Loucy (cell line): ENCODE measurements around the gene DZIP1.
A peak's percentile ranks its signal among the peaks of the same experiment; 100 is the strongest.

Experiments used
- H2AFZ ChIP-seq: fragments of 200-600 bp; sonication (generic); 2 replicates; pipeline ENCODE4 v1.6.0; 2016; ENCODE audit warnings: antibody characterized with exemption, mild to moderate bottlenecking, low read length, moderate library complexity
- H3F3A ChIP-seq: fragments of 200-600 bp; 2 replicates; pipeline ENCODE4 v1.6.0; 2016; ENCODE audit warnings: antibody characterized with exemption, low read depth, mild to moderate bottlenecking
- H3K27me3 ChIP-seq: fragments of 200-600 bp; sonication (generic); 2 replicates; pipeline ENCODE4 v1.6.1; 2014; ENCODE audit warnings: low read length, mild to moderate bottlenecking; ENCODE audit not compliant: insufficient read depth, poor library complexity, severe bottlenecking
- H3K36me3 ChIP-seq: fragments of 200-600 bp; sonication (generic); 2 replicates; pipeline ENCODE4 v1.6.1; 2016; ENCODE audit warnings: low read length; ENCODE audit not compliant: insufficient read depth
- H3K4me1 ChIP-seq: fragments of 200-600 bp; sonication (generic); 2 replicates; pipeline ENCODE4 v1.5.1; 2014; ENCODE audit warnings: low read length, mild to moderate bottlenecking; ENCODE audit not compliant: insufficient read depth, poor library complexity, severe bottlenecking
- H3K4me2 ChIP-seq: fragments of 200-600 bp; sonication (generic); 2 replicates; pipeline ENCODE4 v1.6.0; 2014; ENCODE audit warnings: antibody characterized with exemption, low read length, low read depth, mild to moderate bottlenecking; ENCODE audit not compliant: poor library complexity, severe bottlenecking
- H3K4me3 ChIP-seq: fragments of 200-600 bp; sonication (generic); 2 replicates; pipeline ENCODE4 v1.5.1; 2014; ENCODE audit warnings: low read length, mild to moderate bottlenecking, mixed read lengths; ENCODE audit not compliant: poor library complexity, severe bottlenecking
- H3K79me2 ChIP-seq: fragments of 200-600 bp; sonication (generic); 2 replicates; pipeline ENCODE4 v1.6.1; 2014; ENCODE audit warnings: low read length; ENCODE audit not compliant: insufficient read depth
- H3K9ac ChIP-seq: fragments of 200-600 bp; sonication (generic); 2 replicates; pipeline ENCODE4 v1.6.0; 2014; ENCODE audit warnings: mild to moderate bottlenecking, low read depth, low read length, moderate library complexity; ENCODE audit not compliant: poor library complexity, severe bottlenecking
- H3K9me2 ChIP-seq: fragments of 200-600 bp; sonication (generic); replicated peaks from 2 replicates; pipeline ENCODE4 v1.6.1; 2016; ENCODE audit warnings: low read depth, low read length, mixed read lengths
- H3K9me3 ChIP-seq: fragments of 200-600 bp; sonication (generic); 2 replicates; pipeline ENCODE4 v1.6.1; 2014; ENCODE audit warnings: mild to moderate bottlenecking, antibody characterized with exemption, low read length, low read depth; ENCODE audit not compliant: insufficient read depth
- H4K20me1 ChIP-seq: fragments of 200-600 bp; sonication (generic); 2 replicates; pipeline ENCODE4 v1.6.0; 2014; ENCODE audit warnings: antibody characterized with exemption, low read length, mild to moderate bottlenecking; ENCODE audit not compliant: insufficient read depth, poor library complexity, severe bottlenecking
- CTCF ChIP-seq: fragments of 200-600 bp; sonication (generic); conservative IDR thresholded peaks from 2 replicates; pipeline ENCODE4 v1.5.1; 2014; ENCODE audit warnings: mild to moderate bottlenecking, antibody characterized with exemption, low read length
- EZH2phosphoT487 ChIP-seq: fragments of 200-600 bp; IDR thresholded peaks from 2 replicates; pipeline ENCODE4 v1.6.1; 2018; ENCODE audit warnings: antibody characterized with exemption, mild to moderate bottlenecking, moderate library complexity, borderline replicate concordance

DZIP1 gene

GRCh38 chr13:95684418-95684817, 39.9 kb upstream of the DZIP1 start:
- Histone ChIP-seq H3K9me2 (no peaks in the 10 kb centered on the region), H3K27me3 (no peaks in the 10 kb centered on the region), H3K9me3 (no peaks in the 10 kb centered on the region), H3K79me2 (peaks cover 98% of the 10 kb centered on the region), H4K20me1 (peaks cover 59% of the 10 kb centered on the region), H3K4me3 (no peak overlapping the region), H3F3A (no peaks in the 10 kb centered on the region), H3K36me3 (no peaks in the 10 kb centered on the region), H3K4me1 (peaks cover 38% of the 10 kb centered on the region), H2AFZ (no peak overlapping the region), H3K4me2 (peak overlapping the region; percentile 18), H3K9ac (no peak overlapping the region)
- TF ChIP-seq CTCF (no peak), EZH2phosphoT487 (no peak)

- peaks cover 5% of the 10 kb centered on the region for H3K27me3 ChIP-seq
- no peak for TF ChIP-seq CTCF
- no peak for TF ChIP-seq EZH2phosphoT487
- peaks cover 56% of the 10 kb centered on the region for H3K4me1 ChIP-seq
- H3K79me2 ChIP-seq, result peaks cover 94% of the 10 kb centered on the region
- H3K9ac ChIP-seq, result peak overlapping the region; percentile 94
- H3K9me3 ChIP-seq, result no peaks in the 10 kb centered on the region
- H3K4me3 ChIP-seq, result peak overlapping the region; percentile 94
- no peaks in the 10 kb centered on the region for H3K36me3 ChIP-seq
- peaks cover 65% of the 10 kb centered on the region for H4K20me1 ChIP-seq
- H3F3A ChIP-seq, result no peaks in the 10 kb centered on the region
- no peaks in the 10 kb centered on the region for H3K9me2 ChIP-seq
- no peak overlapping the region for H2AFZ ChIP-seq
- H3K4me2 ChIP-seq, result peak overlapping the region; percentile 90
Measured at GRCh38 chr13:95679722-95680121, 35.2 kb upstream of the DZIP1 start.

- H4K20me1 ChIP-seq, result peaks cover 61% of the 10 kb centered on the region
- TF ChIP-seq EZH2phosphoT487 (no peak), CTCF (no peak)
- H3K36me3 ChIP-seq, result no peaks in the 10 kb centered on the region
- H3K4me3 ChIP-seq, result peak overlapping the region; percentile 94
- H2AFZ ChIP-seq, result no peak overlapping the region
- peaks cover 89% of the 10 kb centered on the region for H3K79me2 ChIP-seq
- no peaks in the 10 kb centered on the region for H3K9me2 ChIP-seq
- no peaks in the 10 kb centered on the region for H3F3A ChIP-seq
- peaks cover 56% of the 10 kb centered on the region for H3K4me1 ChIP-seq
- H3K9ac ChIP-seq, result peak overlapping the region; percentile 94
- H3K4me2 ChIP-seq, result peak overlapping the region; percentile 90
- peaks cover 5% of the 10 kb centered on the region for H3K27me3 ChIP-seq
- no peaks in the 10 kb centered on the region for H3K9me3 ChIP-seq
Measured at GRCh38 chr13:95678967-95679366, 34.5 kb upstream of the DZIP1 start.
